NK-92 (cell line): Measurements from ENCODE around the gene GPHA2.

Experiments used
- DNase-seq: peaks from one replicate; lab custom pipeline; 2025; ENCODE audit not compliant: unreplicated experiment; lab: John Stamatoyannopoulos, UW

GPHA2 gene

GRCh38 chr11:64931290-64931689 is 4.4 kb downstream of the GPHA2 start:
- no peak for DNase-seq

GRCh38 chr11:64930340-64930739 is 5.4 kb downstream of the GPHA2 start:
- DNase-seq = no peak

GRCh38 chr11:64929625-64930024 is 6.1 kb downstream of the GPHA2 start:
- no peak for DNase-seq

- no peak for DNase-seq
These were observed 6.7 kb downstream of the GPHA2 start for GRCh38 chr11:64928957-64929356.

GRCh38 chr11:64926689-64927088 is 9.0 kb downstream of the GPHA2 start:
- no peak for DNase-seq

- no peak for DNase-seq
These were observed 9.9 kb downstream of the GPHA2 start for GRCh38 chr11:64925536-64926436.

GRCh38 chr11:64924910-64925284 is 10.8 kb downstream of the GPHA2 start:
- DNase-seq = no peak

- DNase-seq = peak; percentile 39
These were observed 11.5 kb downstream of the GPHA2 start, which contains the start of gene PPP2R5B for GRCh38 chr11:64923944-64924909. Gene PPP2R5B (plus strand): TSS chr11:64924689. CDS start chr11:64925735, 1,046 bp downstream.

GRCh38 chr11:64923151-64923661 is 12.5 kb downstream of the GPHA2 start:
- no peak for DNase-seq

GRCh38 chr11:64921384-64921783 is 14.3 kb downstream of the GPHA2 start:
- DNase-seq = no peak

GRCh38 chr11:64920124-64920523 is 15.6 kb downstream of the GPHA2 start:
- no peak for DNase-seq

GRCh38 chr11:64919627-64920026 is 16.1 kb downstream of the GPHA2 start:
- no peak for DNase-seq

GRCh38 chr11:64918017-64918416 is 17.7 kb downstream of the GPHA2 start:
- DNase-seq = no peak

GRCh38 chr11:64917663-64917995 is 18.1 kb downstream of the GPHA2 start:
- no peak for DNase-seq

GRCh38 chr11:64916775-64917662 is 18.7 kb downstream of the GPHA2 start, which contains the start of gene ATG2A:
Gene ATG2A (minus strand): TSS chr11:64917209. CDS start chr11:64917135, 74 bp downstream.
- peak; percentile 94 for DNase-seq

- DNase-seq = no peak
These were observed 19.5 kb downstream of the GPHA2 start for GRCh38 chr11:64916040-64916774.

GRCh38 chr11:64915376-64915887 is 20.3 kb downstream of the GPHA2 start:
- no peak for DNase-seq

- no peak for DNase-seq
These were observed 21.6 kb downstream of the GPHA2 start for GRCh38 chr11:64914123-64914522.

- no peak for DNase-seq
These were observed 22.4 kb downstream of the GPHA2 start for GRCh38 chr11:64913171-64913727.
